H1 (cell line): ENCODE results near the gene HOXD1. TPM values are rescaled to one million over a fixed set of nuclear protein-coding genes. Genes with fewer than 3 reads are reported as not detected.

Source experiments
- CTCF ChIA-PET: fragments of 300-600 bp; sonication (Branson Sonifier 250); formaldehyde crosslinking; loops from one replicate; lab custom pipeline; 2021; ENCODE audit not compliant: partially characterized antibody; lab: Charles Lee
- POLR2A ChIA-PET: fragments of 300-600 bp; sonication (Branson Sonifier 250); formaldehyde crosslinking; loops from one replicate; lab custom pipeline; 2021; ENCODE audit warnings: inconsistent platforms; ENCODE audit not compliant: partially characterized antibody; lab: Charles Lee
- DNase-seq, 2 experiments: peaks; one replicate each; pipeline versions ENCODE4 v3.0.0 to v3.0.0-alpha.2; 2010 to 2022; ENCODE audit warnings: low spot score in 2 of 2, low read depth in 1 of 2, mixed read lengths in 1 of 2
- FAIRE-seq: peaks from 2 replicates; lab custom pipeline; 2011; peaks lifted over from hg19 to GRCh38; lab: Jason Lieb, UNC
- H2AFZ ChIP-seq: 2 replicates; pipeline ENCODE4 v1.8.1; 2012; ENCODE audit warnings: low read length, inconsistent platforms
- H2AK5ac ChIP-seq: 2 replicates; pipeline ENCODE4 v1.6.1; 2013; ENCODE audit warnings: low read depth, low read length
- H2BK120ac ChIP-seq: replicated peaks from 2 replicates; pipeline ENCODE3; 2013; ENCODE audit warnings: low read depth, low read length, inconsistent platforms
- H2BK12ac ChIP-seq: 2 replicates; pipeline ENCODE4 v1.6.1; 2013; ENCODE audit warnings: low read depth, low read length
- H2BK15ac ChIP-seq: 2 replicates; pipeline ENCODE4 v1.6.1; 2013; ENCODE audit warnings: low read length
- H2BK20ac ChIP-seq: 2 replicates; pipeline ENCODE4 v1.6.1; 2013; ENCODE audit warnings: low read length
- H2BK5ac ChIP-seq: 2 replicates; pipeline ENCODE4 v1.6.1; 2013; ENCODE audit warnings: low read depth, low read length
- H3K14ac ChIP-seq: 2 replicates; pipeline ENCODE4 v1.6.1; 2013; ENCODE audit warnings: inconsistent platforms; ENCODE audit not compliant: insufficient read length
- H3K18ac ChIP-seq: 2 replicates; pipeline ENCODE4 v1.6.1; 2013; ENCODE audit warnings: low read length; ENCODE audit errors: extremely low read depth
- H3K23ac ChIP-seq: 2 replicates; pipeline ENCODE4 v1.6.1; 2013; ENCODE audit warnings: inconsistent platforms; ENCODE audit not compliant: insufficient read length
- H3K23me2 ChIP-seq: 2 replicates; pipeline ENCODE4 v1.6.1; 2013; ENCODE audit warnings: low read depth, low read length
- H3K27ac ChIP-seq: 2 replicates; pipeline ENCODE4 v1.6.1; 2011; ENCODE audit warnings: low read depth, low read length, inconsistent platforms
- H3K27me3 ChIP-seq, 4 experiments: replicated peaks in 1 of 4; 1 replicate in 1 of 4; 2 replicates in 3 of 4; pipeline versions ENCODE4 v1.6.1 to v1.8.1; 2011 to 2013; ENCODE audit warnings: low read length in 3 of 4, mild to moderate bottlenecking in 3 of 4, inconsistent platforms in 2 of 4, mixed read lengths in 2 of 4, moderate library complexity in 1 of 4; ENCODE audit not compliant: control insufficient read depth in 3 of 4, insufficient read depth in 3 of 4; ENCODE audit errors: extremely low read depth in 1 of 4
- H3K36me3 ChIP-seq, 4 experiments: 2 replicates each; pipeline versions ENCODE4 v1.6.1 to v1.8.1; 2011 to 2013; ENCODE audit warnings: mild to moderate bottlenecking in 4 of 4, low read length in 3 of 4, moderate library complexity in 2 of 4, control low read depth in 1 of 4, inconsistent platforms in 1 of 4; ENCODE audit not compliant: insufficient read depth in 4 of 4, control insufficient read depth in 2 of 4
- H3K4ac ChIP-seq: replicated peaks from 2 replicates; pipeline ENCODE3; 2013; ENCODE audit warnings: low read length, low read depth, mixed read lengths, inconsistent platforms; ENCODE audit not compliant: insufficient read length
- H3K4me1 ChIP-seq, 4 experiments: replicated peaks in 1 of 4; 1 replicate in 1 of 4; 2 replicates in 3 of 4; pipeline versions ENCODE4 v1.6.1 to v1.8.1; 2011 to 2013; ENCODE audit warnings: low read length in 3 of 4, inconsistent platforms in 2 of 4, mixed read lengths in 1 of 4; ENCODE audit not compliant: insufficient read depth in 4 of 4, control insufficient read depth in 3 of 4
- H3K4me2 ChIP-seq, 2 experiments: 2 replicates each; pipeline versions ENCODE4 v1.6.1 to v1.8.1; 2011 to 2013; ENCODE audit warnings: low read depth in 2 of 2, low read length in 2 of 2, control low read depth in 1 of 2, inconsistent platforms in 1 of 2, mild to moderate bottlenecking in 1 of 2; ENCODE audit not compliant: insufficient read depth in 1 of 2
- H3K4me3 ChIP-seq, 4 experiments: fragments of 200-600, 300-600 bp in 1 of 4; sonication (generic), shearing (Covaris generic), sonication (Bioruptor Twin) in 1 of 4; 2 replicates each; pipeline versions ENCODE4 v1.5.1 to v1.8.1; 2011 to 2016; ENCODE audit warnings: low read length in 4 of 4, low read depth in 3 of 4, control low read depth in 2 of 4, inconsistent platforms in 2 of 4, mild to moderate bottlenecking in 2 of 4, mixed read lengths in 1 of 4, moderate library complexity in 1 of 4; ENCODE audit not compliant: insufficient read depth in 2 of 4; ENCODE audit errors: extremely low read depth in 1 of 4
- H3K56ac ChIP-seq: replicated peaks from 2 replicates; pipeline ENCODE3; 2013; ENCODE audit warnings: low read depth, mild to moderate bottlenecking, mixed read lengths, low read length, inconsistent platforms; ENCODE audit not compliant: insufficient read length
- H3K79me1 ChIP-seq: 2 replicates; pipeline ENCODE4 v1.6.1; 2013; ENCODE audit warnings: low read depth, low read length, control low read depth
- H3K79me2 ChIP-seq, 2 experiments: 2 replicates each; pipeline versions ENCODE4 v1.6.1 to v1.8.1; 2012 to 2013; ENCODE audit warnings: low read length in 2 of 2, mild to moderate bottlenecking in 2 of 2, inconsistent platforms in 1 of 2; ENCODE audit not compliant: insufficient read depth in 2 of 2, control insufficient read depth in 1 of 2
- H3K9ac ChIP-seq, 4 experiments: replicated peaks in 1 of 4; 1 replicate in 1 of 4; 2 replicates in 3 of 4; pipeline versions ENCODE4 v1.6.1 to v1.8.1; 2011 to 2013; ENCODE audit warnings: low read depth in 3 of 4, low read length in 3 of 4, control low read depth in 2 of 4, mild to moderate bottlenecking in 2 of 4, moderate library complexity in 2 of 4, inconsistent platforms in 1 of 4; ENCODE audit errors: extremely low read depth in 1 of 4
- H3K9me3 ChIP-seq, 2 experiments: 2 replicates each; pipeline versions ENCODE4 v1.6.1 to v1.8.1; 2012 to 2013; ENCODE audit warnings: mild to moderate bottlenecking in 2 of 2, moderate library complexity in 2 of 2, control low read depth in 1 of 2, inconsistent platforms in 1 of 2, low read depth in 1 of 2, low read length in 1 of 2, mixed read lengths in 1 of 2; ENCODE audit not compliant: insufficient read depth in 2 of 2
- H4K20me1 ChIP-seq, 2 experiments: replicated peaks in 1 of 2; 2 replicates each; pipeline versions ENCODE3 to v1.8.1; 2011 to 2013; ENCODE audit warnings: inconsistent platforms in 2 of 2, low read length in 2 of 2, mild to moderate bottlenecking in 1 of 2; ENCODE audit not compliant: insufficient read depth in 2 of 2, control insufficient read depth in 1 of 2
- H4K5ac ChIP-seq: 2 replicates; pipeline ENCODE4 v1.6.1; 2013; ENCODE audit warnings: low read length, low read depth, mixed read lengths, inconsistent platforms; ENCODE audit not compliant: insufficient read length
- H4K8ac ChIP-seq: 2 replicates; pipeline ENCODE4 v1.8.0; 2013; ENCODE audit warnings: mild to moderate bottlenecking, moderate library complexity, low read length, inconsistent platforms; ENCODE audit not compliant: insufficient read depth; ENCODE audit errors: extremely low read depth
- H4K91ac ChIP-seq: replicated peaks from 2 replicates; pipeline ENCODE3; 2013; ENCODE audit warnings: low read length, mixed read lengths, inconsistent platforms; ENCODE audit not compliant: insufficient read length
- BRCA1 ChIP-seq: IDR thresholded peaks from 2 replicates; pipeline ENCODE4 v1.6.1; 2012; ENCODE audit warnings: low read depth, low read length, improper control_type of control experiment
- CTBP2 ChIP-seq: IDR thresholded peaks from 2 replicates; pipeline ENCODE4 v1.7.0; 2011; ENCODE audit warnings: borderline replicate concordance, mild to moderate bottlenecking, moderate library complexity, mixed read lengths, low read length; ENCODE audit not compliant: insufficient read depth, insufficient read length
- GTF2F1 ChIP-seq: IDR thresholded peaks from 2 replicates; pipeline ENCODE4 v1.6.1; 2012; ENCODE audit warnings: low read depth, low read length, improper control_type of control experiment, borderline replicate concordance
- JUN ChIP-seq: IDR thresholded peaks from 2 replicates; pipeline ENCODE4 v1.6.1; 2011; ENCODE audit warnings: low read depth, mild to moderate bottlenecking, improper control_type of control experiment, low read length
- KDM1A ChIP-seq: fragments of 200-600, 300-600 bp; sonication (generic); IDR thresholded peaks from 2 replicates; pipeline ENCODE4 v1.7.1; 2016; ENCODE audit warnings: mild to moderate bottlenecking, low read length, borderline replicate concordance
- PHF8 ChIP-seq: fragments of 200-600 bp; sonication (generic); conservative IDR thresholded peaks from 2 replicates; pipeline ENCODE4 v1.7.1; 2012; ENCODE audit warnings: low read depth, mild to moderate bottlenecking, inconsistent platforms, low read length, moderate library complexity
- RXRA ChIP-seq: IDR thresholded peaks from 2 replicates; pipeline ENCODE4 v1.6.1; 2011; ENCODE audit warnings: low read depth, mild to moderate bottlenecking, low read length, moderate library complexity; ENCODE audit not compliant: insufficient read depth
- SRF ChIP-seq: IDR thresholded peaks from 2 replicates; pipeline ENCODE4 v1.6.1; 2011; ENCODE audit warnings: mild to moderate bottlenecking, low read depth, low read length, moderate library complexity
- WGBS, 2 experiments: shearing (Covaris generic) in 1 of 2; methylation state at CpG; one replicate each; pipeline versions ENCODE4 v1.1.6 to v1.1.7; 2013 to 2015; ENCODE audit warnings: low lambda C conversion rate in 2 of 2, mixed read lengths in 2 of 2, inconsistent platforms in 1 of 2, low coverage in 1 of 2, missing lambda C conversion rate in 1 of 2; ENCODE audit not compliant: insufficient replicate concordance in 2 of 2, insufficient coverage in 1 of 2, insufficient read length in 1 of 2; ENCODE audit errors: extremely low coverage in 1 of 2, missing lambda C conversion rate in 1 of 2; 5-methylcytosine and 5-hydroxymethylcytosine counted together
- polyA plus RNA-seq, 7 experiments: library from polyadenylated mRNA; depleted of rRNA in 3 of 7; stranded (reverse) in 5 of 7; unstranded in 2 of 7; fragments of >200 nt in 5 of 7; fragments of 200-250 nt in 2 of 7; gene quantifications; 1 replicate in 5 of 7; 2 replicates in 1 of 7; 4 replicates in 1 of 7; pipeline versions ENCODE4 v1.2.1 to v1.2.3, GENCODE V29; 2011 to 2013; ENCODE audit warnings: missing spikeins in 2 of 7, mixed read lengths in 2 of 7
- total RNA-seq: library from RNA; stranded (reverse); fragmentation: NEBNext Ultra II Directional; extraction: Animal tissue kit (Norgen Biotek cat#: 25700); gene quantifications from 2 replicates; pipeline ENCODE4 v1.2.1, GENCODE V29; 2021

The HOXD1 gene
- total and polyA plus RNA-seq, 2 of the 8 experiments (the other 6 are each of a cell fraction or from before 2014, with no cell fraction given), result 0.03 TPM; not detected in 1

GRCh38 chr2:176205126-176205525 is 16.7 kb downstream of the HOXD1 start:
- no peak overlapping the region for H3K27ac ChIP-seq

More at GRCh38 chr2:176205126-176205525, 16.7 kb downstream of the HOXD1 start:
- TF ChIP-seq PHF8 (no peak), JUN (no peak), SRF (no peak), KDM1A (no peak), BRCA1 (no peak), GTF2F1 (no peak), CTBP2 (no peak), RXRA (no peak)
- H3K36me3 ChIP-seq, result no peaks in the 10 kb centered on the region
- H3K79me2 ChIP-seq, result no peaks in the 10 kb centered on the region
- H2BK15ac ChIP-seq, result no peak overlapping the region
- H4K8ac ChIP-seq, result no peak overlapping the region
- H2AFZ ChIP-seq, result no peak overlapping the region
- DNase-seq (no peak), FAIRE-seq (no peak)
- peaks cover 0 to 3% (median 0%) of the 10 kb centered on the region in 4 experiments; a peak in 1 of 7 replicates for H3K27me3 ChIP-seq
- H3K4me2 ChIP-seq, result no peak overlapping the region
- no peak overlapping the region for H3K18ac ChIP-seq
- no peaks in the 10 kb centered on the region for H4K20me1 ChIP-seq
- H2BK12ac ChIP-seq, result no peak overlapping the region
- H3K9me3 ChIP-seq, result no peaks in the 10 kb centered on the region
- H3K23ac ChIP-seq, result no peak overlapping the region
- no peak overlapping the region for H2AK5ac ChIP-seq
- H3K4ac ChIP-seq, result no peak overlapping the region
- ChIA-PET POLR2A (no interaction called here), CTCF (no interaction called here)
- H4K91ac ChIP-seq, result no peak overlapping the region
- H3K79me1 ChIP-seq, result no peaks in the 10 kb centered on the region
- no peak overlapping the region for H3K56ac ChIP-seq
- H2BK120ac ChIP-seq, result no peak overlapping the region
- H3K4me1 ChIP-seq, result no peaks in the 10 kb centered on the region
- H3K23me2 ChIP-seq, result no peaks in the 10 kb centered on the region
- 92% methylated on average over 1 of the region's 1 CpG; no CpG with 5 or more reads in 1 of the 2 experiments for WGBS, 2 experiments
- no peak overlapping the region for H3K9ac ChIP-seq
- H3K14ac ChIP-seq, result no peak overlapping the region
- no peak overlapping the region for H3K4me3 ChIP-seq
- no peak overlapping the region for H2BK20ac ChIP-seq
- no peak overlapping the region for H2BK5ac ChIP-seq
- no peak overlapping the region for H4K5ac ChIP-seq
